DMS53 treated with DMSO at 0.1 percent for 48 hours (cell line): ENCODE results near the gene CLN3.
"Not testable (repeated sequence)": the region's sequence is repeated elsewhere in the genome, so short reads cannot be mapped to it uniquely, and the experiment has no call there.

Experiments used
- DNase-seq: peaks from one replicate; lab custom pipeline; 2025; ENCODE audit not compliant: unreplicated experiment; lab: John Stamatoyannopoulos, UW

Gene CLN3

DNA sequence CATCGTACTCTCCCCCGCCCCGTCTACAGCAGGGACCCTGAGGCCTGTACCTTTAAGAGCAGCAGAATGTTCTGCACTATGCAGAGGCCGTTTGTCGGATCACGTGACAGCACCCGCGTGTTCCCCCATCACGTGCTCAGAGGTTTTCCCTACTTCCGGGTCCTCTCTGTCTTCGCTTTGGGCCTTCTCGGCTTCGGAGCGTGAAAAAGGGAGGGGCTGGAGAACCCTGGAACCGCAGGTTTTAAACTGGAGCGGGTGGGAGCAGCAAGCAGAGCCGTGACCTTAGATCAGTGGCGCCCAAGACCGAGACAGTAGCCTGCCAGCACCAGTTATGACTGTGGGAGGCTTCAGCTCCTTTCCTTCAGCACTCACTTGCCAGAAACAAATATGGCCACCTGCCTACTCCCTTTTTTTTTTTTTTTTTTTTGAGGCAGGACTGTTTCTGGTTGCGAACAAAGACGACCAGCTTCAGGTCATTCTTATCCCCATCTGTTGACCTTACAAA, at the start of gene CLN3:
CLN3 (minus strand) TSS at position 105 of the 505 bp plus-strand sequence. CDS start 315 bp downstream, outside the sequence.
- DNase-seq: peak; percentile 90

DNA sequence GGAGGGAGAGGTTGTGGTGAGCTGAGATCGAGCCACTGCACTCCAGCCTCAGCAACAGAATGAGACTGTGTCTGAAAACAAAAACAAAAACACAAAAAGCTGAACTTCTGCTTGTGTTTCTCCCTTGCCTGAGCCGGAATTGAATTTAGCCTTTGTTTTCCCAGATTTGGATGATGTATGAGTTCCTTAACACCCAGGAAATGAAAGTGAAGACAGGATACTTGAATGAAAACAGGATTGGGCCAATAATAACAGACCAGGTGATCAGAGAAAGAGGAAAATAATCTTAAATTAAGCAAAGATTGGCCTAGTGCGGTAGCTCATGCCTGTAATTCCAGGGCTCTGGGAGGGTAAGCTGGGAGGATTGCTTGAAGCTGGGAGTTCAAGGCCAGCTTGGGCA, 48.5 kb upstream of the CLN3 start:
- DNase-seq: no peak

DNA sequence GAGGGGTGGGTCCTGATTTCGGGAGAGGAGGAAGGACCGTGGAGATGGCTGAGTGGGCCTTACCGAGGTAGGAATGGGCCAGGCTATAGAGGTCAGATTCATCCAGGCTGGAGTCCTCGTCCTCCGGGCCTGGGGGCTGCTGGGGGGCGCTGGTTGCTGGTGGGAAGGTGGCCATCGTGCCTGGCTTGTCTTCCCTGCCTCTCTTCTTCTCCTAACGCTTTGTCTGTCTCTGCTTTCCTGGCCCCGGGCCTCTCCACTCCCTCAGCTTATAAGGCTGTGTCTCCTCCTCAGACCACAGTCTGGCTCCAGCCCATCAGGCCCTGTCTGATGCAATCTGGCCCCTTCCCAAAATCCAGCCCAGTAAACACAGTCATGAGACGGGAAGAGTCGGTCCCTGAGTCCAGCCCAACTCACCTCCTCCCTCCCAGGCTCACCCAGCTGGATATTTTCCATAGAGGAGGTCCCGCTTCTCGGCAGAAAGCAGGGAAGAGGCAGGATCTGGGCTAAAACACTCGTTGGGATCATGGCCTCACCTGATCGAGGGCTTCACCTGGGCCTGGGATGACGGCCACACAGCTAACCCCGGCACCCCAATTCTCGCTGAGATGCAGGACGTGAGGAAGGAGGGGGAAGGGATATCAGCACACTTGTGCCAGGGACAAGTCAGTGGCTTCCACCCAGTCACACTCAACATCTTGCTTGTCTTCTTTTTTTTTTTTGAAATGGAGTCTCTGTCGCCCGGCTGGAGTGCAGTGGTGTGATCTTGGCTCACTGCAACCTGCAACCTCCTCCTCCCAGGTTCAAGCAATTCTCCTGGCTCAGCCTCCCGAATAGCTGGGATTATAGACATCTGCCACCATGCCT, 47.1 kb upstream of the CLN3 start, which contains the start of gene NUPR1:
NUPR1 (minus strand) TSS at position 242 of the 864 bp plus-strand sequence; CDS start at position 175, 67 bp downstream.
- no peak for DNase-seq

GRCh38 chr16:28537964-28538732, 46.3 kb upstream of the CLN3 start:
- DNase-seq: no peak

DNA sequence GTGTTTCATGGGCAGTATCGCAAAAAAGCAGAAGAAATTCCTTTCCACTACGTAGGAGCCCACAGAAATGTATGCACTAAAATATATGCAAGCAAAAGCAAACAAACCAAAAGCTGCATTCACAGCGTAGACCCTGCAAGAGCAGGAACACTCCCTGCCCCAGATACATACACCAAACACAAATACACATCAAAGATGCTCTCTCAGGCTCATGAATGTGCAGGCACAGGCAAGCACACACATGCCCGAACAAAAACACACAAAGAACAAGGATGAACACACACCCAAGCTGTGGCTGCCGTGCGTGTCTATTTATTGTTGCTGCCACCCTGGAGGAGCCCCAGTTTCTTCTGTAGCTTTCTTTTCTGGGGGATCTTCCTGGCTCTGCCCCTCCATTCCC, 45.2 kb upstream of the CLN3 start:
- no peak for DNase-seq

GRCh38 chr16:28534542-28535373, 42.9 kb upstream of the CLN3 start:
- no peak for DNase-seq

GRCh38 chr16:28532940-28533647, 41.2 kb upstream of the CLN3 start:
- no peak for DNase-seq

GRCh38 chr16:28531777-28532744, 40.2 kb upstream of the CLN3 start:
- no peak for DNase-seq

DNA sequence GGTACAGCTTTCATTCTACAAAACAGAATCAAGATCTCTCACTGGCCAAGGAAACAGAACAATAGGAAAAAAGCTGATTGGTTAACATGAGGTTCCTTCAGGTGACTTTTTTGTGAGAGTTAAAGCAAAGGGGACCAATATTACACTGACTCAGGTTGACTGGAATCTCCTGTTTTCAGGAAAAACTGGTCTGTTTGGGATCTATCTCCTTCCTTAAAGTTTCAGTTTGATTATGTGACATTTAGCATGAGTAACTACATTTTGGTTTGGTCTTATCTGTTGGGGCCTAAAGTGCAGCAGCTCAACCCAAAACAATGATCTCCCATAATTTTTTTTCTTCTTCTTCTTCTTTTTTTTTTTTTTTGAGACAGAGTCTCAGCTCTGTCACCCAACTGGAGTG, 37.2 kb upstream of the CLN3 start:
- DNase-seq: no peak

- no peak for DNase-seq
These were observed 36.6 kb upstream of the CLN3 start for GRCh38 chr16:28528463-28528867.

DNA sequence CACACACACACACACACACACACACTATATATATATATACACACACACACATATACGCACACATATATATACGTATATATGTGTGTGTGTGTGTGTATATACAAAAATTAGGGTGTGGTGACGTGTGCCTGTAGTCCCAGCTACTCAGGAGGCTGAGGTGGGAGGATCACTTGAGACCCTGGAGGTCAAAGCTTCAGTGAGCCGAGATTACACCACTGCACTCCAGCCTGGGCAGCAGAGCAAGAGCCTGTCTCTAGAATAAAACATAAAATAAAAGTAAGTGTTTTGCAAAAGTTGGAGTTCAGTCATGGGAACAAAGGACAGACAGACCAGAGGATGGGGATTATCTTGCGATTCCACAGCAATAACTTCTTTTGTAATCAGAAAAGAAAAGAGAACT, 36.1 kb upstream of the CLN3 start:
- DNase-seq: no peak

DNA sequence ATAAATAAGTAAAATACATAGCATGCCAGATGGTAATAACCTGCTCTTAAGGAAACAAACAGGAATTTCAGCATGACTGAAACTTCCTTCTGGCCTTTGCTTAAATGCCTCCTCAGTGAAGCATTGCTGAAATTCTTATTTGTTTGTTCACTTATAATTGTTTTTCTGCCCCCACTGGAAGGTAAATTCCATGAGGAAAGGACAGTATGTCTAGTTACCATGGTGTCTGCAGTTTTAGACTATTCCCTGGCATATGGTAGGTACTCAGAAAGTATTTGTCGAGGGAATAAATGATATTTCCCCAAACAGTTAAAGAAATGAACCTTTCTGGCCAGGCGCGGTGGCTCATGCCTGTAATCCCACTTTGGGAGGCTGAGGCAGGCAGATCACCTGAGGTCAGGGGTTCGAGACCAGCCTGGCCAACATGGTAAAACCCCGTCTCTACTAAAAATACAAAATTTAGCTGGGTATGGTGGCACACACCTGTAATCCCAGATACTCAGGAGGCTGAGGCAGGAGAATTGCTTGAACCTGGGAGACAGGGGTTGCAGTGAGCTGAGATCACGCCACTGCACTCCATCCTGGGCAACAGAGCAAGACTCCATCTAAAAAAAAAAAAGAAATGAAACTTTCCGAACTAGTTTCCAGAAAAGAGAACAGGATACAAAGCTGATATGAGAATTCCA, 35.4 kb upstream of the CLN3 start:
- not testable (repeated sequence) for DNase-seq

- no peak for DNase-seq
These were observed 34.6 kb upstream of the CLN3 start for GRCh38 chr16:28526201-28527099.

DNA sequence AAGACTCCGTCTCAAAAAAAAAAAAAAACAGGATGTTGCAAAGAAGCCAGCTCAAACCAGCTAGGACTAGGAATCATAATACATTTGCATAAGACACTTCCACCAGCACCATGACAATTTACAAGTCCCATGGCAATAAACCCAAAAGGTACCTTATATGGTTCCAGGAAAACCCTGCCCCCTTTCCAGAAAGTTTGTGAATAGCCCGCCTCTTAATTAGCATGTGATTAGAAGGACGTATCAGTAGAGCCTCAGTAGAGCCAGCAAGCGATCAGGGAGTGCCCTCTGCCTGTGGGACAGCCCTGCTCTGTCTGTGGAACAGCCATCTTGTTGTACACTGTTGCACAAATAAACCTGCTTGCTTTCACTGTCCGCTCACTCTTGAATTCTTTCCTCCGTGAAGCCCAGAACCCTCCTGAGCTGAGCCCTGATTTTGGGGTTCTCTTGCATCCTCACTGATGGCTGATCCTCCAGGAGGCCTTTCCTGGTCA, 32.9 kb upstream of the CLN3 start:
- DNase-seq: no peak

DNA sequence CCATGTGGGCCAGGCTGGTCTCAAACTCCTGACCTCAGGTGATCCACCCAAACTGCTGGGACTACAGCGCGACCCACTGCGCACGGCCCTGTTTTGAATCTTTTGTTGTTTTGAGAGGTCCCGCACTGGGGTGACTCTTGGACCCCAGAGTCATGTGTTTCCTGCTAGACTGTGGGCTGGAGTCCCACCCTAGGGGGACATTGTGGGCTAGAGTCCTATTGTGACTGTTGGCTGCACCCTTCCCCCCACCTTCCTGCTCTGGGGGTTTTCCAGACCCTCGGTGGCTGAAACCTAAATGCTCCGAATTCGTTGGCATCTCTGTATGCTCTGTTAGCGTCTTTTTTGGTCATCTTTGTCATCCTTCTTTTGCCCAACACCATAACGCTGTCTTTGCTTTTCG, 30.9 kb upstream of the CLN3 start:
- DNase-seq: no peak

DNA sequence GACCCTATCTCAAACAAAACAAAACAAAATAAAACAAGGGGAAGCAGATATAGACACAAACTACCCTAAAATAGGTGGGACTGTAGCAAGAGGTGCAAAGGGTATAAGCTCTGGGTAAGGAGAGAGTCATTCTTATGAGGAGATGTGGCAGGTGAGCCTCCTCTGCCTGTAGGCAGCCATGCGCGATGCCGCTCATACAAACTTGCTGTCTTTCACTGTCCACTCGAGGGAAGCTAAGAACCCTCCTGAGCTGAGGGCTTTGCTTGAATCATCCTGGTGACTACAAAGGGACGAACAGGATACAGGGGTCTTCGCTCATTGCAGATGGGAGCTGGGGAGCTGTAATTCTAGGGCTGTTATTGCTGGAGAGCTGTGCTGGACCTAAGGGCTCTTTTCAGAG, 29.6 kb upstream of the CLN3 start:
- no peak for DNase-seq

DNA sequence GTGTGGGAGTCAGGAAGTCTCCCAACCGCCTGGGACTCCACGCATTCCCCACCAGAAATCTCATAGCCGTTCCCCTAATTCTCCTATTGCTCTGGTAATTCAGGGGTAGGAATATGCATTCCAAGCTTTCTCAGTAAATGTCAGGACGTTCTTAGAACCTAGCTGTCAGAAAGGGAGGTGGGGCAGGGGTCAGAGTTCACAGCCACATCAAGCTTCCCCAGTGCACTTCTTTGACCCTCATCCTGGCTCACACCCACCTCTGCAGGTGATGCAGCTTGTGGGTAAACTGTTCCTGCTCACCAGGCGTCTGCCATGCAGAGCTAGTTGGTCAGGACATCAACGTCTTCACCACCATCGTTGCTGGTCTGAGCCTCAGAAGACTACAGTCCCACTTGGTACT, 28.8 kb upstream of the CLN3 start:
- no peak for DNase-seq
